GM10847 (cell line): Measurements from ENCODE around the gene ACER3.

Experiments used
- POLR2A ChIP-seq: IDR thresholded peaks from 2 replicates; pipeline ENCODE4 v1.6.1; 2011; ENCODE audit not compliant: insufficient read length; ENCODE audit errors: extremely low read depth

The ACER3 gene

DNA sequence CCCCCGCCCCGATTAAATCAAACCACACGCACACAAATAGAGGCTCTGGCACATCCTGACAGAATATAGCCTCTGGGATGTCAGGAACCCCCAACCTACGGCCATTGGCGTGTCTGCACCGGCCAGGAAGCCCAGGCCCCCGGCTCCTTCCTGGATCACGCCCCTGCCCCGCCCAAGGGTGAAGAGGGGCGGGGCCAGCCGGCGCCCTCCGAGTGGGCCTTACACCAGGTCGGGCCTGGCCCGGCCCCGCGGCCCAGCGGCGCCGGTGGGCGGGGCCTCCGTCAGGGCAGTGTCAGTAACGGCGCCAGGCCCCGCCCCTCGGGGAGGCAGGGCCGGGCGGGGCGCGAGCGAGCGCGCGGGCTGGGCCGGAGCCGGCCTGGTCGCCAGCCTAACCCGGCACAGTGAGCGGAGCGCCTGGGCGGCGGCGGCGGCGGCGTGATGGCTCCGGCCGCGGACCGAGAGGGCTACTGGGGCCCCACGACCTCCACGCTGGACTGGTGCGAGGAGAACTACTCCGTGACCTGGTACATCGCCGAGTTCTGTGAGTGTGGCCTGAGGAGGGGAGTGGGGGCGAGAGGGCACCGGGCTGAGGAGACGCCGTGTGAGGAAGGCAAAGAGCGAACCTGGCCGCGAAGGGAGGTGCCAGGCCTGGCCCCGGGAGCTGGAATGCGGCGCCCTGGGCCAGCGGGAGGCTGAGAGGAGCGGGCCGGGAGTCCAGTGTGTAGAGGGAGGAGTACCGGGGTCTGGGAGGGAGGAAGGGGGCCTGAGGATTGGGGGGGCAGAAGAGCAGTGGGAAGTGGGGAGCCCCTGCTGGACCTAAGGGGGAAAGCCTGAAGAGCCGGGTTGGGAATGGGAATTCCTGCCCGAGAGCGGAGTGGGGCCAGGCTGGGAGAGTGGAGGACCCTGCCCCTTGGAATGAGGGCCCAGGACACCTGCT is at the start of gene ACER3:
Gene ACER3, plus strand, starts transcription at position 380 of the 937 bp plus-strand sequence. Its CDS starts 59 bp downstream, at position 439.
- peak; percentile 73 for TF ChIP-seq POLR2A

- no peak for TF ChIP-seq POLR2A
Measured at GRCh38 chr11:76811259-76811658, 49.5 kb upstream of the ACER3 start.

GRCh38 chr11:76814414-76814813 is 46.3 kb upstream of the ACER3 start:
- TF ChIP-seq POLR2A: no peak

- TF ChIP-seq POLR2A: no peak
Measured at GRCh38 chr11:76820184-76820566, 40.5 kb upstream of the ACER3 start.

DNA sequence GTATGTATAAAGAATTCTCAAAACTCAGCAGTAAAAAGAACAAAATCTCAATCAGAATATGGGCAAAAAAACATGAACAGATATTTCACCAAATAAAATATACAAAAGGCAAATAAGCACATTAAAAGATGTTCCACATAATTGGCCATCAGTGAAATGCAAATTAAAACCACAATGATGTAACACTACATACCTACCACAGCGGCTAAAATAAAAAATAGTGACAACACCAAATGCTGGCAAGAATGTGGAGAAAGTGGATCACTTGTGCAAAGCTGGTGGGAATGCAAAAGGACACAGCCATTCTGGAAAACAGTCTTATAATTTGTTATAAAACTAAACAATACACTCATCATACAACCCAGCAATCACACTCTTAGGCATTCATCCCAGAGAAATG is 38.3 kb upstream of the ACER3 start:
- no peak for TF ChIP-seq POLR2A

DNA sequence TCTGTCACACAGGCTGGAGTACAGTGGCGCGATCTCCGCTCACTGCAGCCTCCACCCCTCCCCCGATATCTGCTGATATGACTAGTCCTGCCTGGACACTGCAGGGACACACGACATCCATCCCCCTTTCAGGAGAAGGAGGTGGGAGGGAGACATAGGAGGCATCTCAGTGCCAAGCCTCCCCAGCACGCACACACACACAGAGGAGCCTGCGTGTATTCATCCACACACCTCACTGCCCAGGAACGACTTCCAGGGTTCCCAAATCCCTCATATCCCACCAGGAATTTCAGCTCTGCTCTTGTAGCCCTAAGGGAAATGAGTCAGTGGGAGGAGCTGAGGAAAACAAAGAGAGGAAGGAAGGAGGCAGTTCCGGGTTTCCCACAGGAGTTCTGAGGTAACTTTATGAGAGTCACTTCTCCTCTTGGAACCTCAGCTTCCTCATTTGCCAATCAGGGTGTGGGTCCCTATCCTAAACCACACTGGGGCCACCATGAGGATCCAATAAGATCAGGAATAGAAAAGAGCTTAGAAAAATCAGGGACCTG is 37.2 kb upstream of the ACER3 start:
- no peak for TF ChIP-seq POLR2A

DNA sequence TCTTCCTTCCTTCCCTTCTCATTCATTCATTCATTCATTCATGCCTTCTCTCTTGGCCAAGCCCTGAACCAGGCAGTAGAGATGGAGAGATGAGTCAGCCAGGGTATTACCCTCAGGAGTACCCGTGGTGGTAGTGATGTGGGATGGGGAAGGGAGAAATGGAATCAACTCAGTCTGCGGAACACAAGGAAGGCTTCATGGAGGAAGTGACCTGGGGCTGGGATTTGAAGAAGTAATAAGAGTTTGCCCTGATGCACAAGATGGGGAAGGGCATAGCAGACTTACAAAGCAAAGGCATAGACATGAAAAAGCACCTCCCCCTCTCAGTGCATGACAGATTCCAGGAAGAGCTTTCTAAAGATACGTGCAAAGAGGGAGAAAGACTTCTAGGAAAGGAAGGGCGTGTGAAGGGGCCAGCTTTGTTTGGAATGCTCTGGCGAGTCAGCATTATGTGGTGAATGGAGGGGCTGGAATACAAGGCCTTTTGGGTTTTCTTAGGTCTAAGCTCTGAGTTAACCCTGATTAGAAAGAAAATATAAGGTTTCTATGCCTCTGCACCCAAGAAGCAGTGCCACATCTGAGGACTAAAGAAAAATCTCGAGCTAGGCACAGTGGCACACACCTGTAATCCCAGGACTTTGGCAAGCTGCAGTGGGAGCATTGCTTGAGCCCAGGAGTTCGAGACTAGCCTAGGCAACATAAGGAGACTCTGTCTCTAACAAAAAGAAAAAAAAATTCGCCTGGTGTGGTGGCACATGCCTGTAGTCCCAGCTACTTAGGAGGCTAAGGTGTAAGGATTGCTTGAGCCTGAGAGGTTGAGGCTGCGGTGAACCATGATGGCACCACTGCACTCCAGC is 36.4 kb upstream of the ACER3 start:
- no peak for TF ChIP-seq POLR2A

GRCh38 chr11:76824980-76825725 is 35.6 kb upstream of the ACER3 start:
- TF ChIP-seq POLR2A: no peak

DNA sequence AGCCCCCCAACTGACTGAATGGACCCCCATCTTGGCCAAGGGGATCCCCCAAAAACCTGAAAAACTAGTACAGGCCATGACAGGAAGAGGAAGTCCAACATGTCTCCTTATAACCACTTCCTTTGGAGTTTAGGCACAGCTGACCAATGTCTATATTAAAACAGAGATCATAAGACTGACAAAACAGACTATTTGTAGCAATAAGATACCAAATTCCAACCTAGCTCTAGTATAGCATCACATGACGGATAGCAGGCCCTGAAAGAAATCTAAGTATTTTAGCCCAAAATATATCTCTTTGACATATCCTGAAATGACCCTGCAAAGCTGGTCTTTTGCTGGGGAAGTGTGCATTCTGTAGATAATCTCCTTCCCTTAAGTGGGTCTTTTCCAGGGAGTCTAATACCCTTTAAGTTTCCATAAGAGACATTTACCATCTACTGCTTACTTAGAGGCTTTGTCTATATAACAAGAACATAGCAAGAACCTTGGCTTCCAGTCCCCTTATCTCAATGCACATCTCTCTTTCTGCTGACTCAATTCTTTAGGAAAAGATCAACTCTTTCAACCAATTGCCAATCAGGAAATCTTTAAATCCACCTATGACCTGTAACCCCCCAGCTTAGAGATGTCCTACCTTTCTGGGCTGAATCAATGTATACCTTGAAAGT is 34.9 kb upstream of the ACER3 start:
- TF ChIP-seq POLR2A: no peak

DNA sequence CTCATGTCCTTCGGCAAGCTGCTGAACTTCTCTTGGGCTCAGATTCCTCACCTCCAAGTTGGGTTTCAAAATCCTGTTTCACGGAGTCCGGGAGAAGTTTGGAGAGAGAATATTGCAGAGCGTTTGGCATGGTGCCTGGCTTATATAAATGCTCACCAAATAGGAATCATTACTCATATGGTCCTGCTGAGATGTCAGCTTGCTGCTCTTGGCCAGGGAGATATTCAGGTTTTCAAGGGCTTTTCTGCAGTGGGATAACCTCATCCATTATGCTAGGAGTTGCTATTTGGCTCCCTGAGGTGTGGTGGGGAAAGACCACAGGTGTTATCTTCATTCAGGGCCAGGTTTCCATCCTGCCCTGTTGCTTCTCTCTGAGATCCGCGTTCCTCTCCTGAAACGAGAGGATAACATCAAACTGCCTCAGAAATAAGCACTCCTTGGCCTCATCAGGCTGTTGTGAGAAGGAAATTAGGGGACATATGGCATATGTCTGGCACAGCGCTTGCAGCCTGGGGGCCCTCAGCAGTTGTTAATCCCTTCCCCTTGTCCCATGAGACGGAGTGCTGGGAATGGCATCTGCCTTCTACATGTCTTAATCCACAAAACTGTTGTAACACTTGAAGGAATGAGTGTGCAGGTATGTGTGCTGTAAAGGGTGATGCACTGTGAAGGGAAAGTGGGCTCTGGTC is 29.9 kb upstream of the ACER3 start:
- no peak for TF ChIP-seq POLR2A

GRCh38 chr11:76831686-76832310 is 28.9 kb upstream of the ACER3 start:
- no peak for TF ChIP-seq POLR2A

- no peak for TF ChIP-seq POLR2A
Measured at GRCh38 chr11:76832361-76832760, 28.4 kb upstream of the ACER3 start.

- no peak for TF ChIP-seq POLR2A
Measured at GRCh38 chr11:76834151-76834550, 26.6 kb upstream of the ACER3 start.
